Type B pancreatic cell (in vitro differentiated cells): ENCODE results near the gene DHX15. TPM values are rescaled to one million over a fixed set of nuclear protein-coding genes. Genes with fewer than 3 reads are reported as not detected.

Experiments used
- DNase-seq: peaks from one replicate; pipeline ENCODE4 v3.0.0; 2021; ENCODE audit warnings: mixed read lengths; ENCODE audit not compliant: unreplicated experiment; ENCODE audit errors: extremely low spot score
- H3K27ac Mint-ChIP-seq: 2 replicates; pipeline ENCODE4 v1.8.0; 2021; ENCODE audit warnings: mild to moderate bottlenecking, mixed read lengths
- H3K27me3 Mint-ChIP-seq: 2 replicates; pipeline ENCODE4 v1.8.0; 2021; ENCODE audit warnings: mixed read lengths
- H3K36me3 Mint-ChIP-seq: 2 replicates; pipeline ENCODE4 v1.8.0; 2021; ENCODE audit warnings: mixed read lengths
- H3K4me1 Mint-ChIP-seq: one replicate; pipeline ENCODE4 v1.8.0; 2021; ENCODE audit warnings: mixed read lengths; ENCODE audit not compliant: unreplicated experiment
- H3K4me3 Mint-ChIP-seq: 2 replicates; pipeline ENCODE4 v1.8.0; 2021; ENCODE audit warnings: mild to moderate bottlenecking, mixed read lengths
- H3K9me3 Mint-ChIP-seq: 2 replicates; pipeline ENCODE4 v1.8.0; 2021; ENCODE audit warnings: mixed read lengths
- CTCF ChIP-seq: fragments of 200-600 bp; sonication (generic); conservative IDR thresholded peaks from 2 replicates; pipeline ENCODE4 v1.5.0; 2021; ENCODE audit warnings: antibody characterized with exemption, mild to moderate bottlenecking
- total RNA-seq: library from RNA; stranded (reverse); gene quantifications from 2 replicates; pipeline ENCODE4 v1.2.1, GENCODE V29; 2021; ENCODE audit warnings: low replicate concordance

Gene DHX15
- total RNA-seq, 1 donor from 2014 or later: 165 TPM

GRCh38 chr4:24622146-24622834 lies 37.9 kb upstream of the DHX15 start:
- no peaks in the 10 kb centered on the region for H3K36me3 Mint-ChIP-seq
- no peak for DNase-seq
- no peaks in the 10 kb centered on the region for H3K27me3 Mint-ChIP-seq
- H3K4me1 Mint-ChIP-seq: peaks cover 5% of the 10 kb centered on the region
- H3K27ac Mint-ChIP-seq: no peak overlapping the region
- no peak for TF ChIP-seq CTCF
- no peaks in the 10 kb centered on the region for H3K9me3 Mint-ChIP-seq
- no peak overlapping the region for H3K4me3 Mint-ChIP-seq

GRCh38 chr4:24615977-24616376 lies 31.6 kb upstream of the DHX15 start:
- Mint-ChIP-seq H3K4me1 (no peaks in the 10 kb centered on the region), H3K9me3 (no peaks in the 10 kb centered on the region), H3K36me3 (no peaks in the 10 kb centered on the region), H3K27me3 (no peaks in the 10 kb centered on the region), H3K4me3 (no peak overlapping the region), H3K27ac (no peak overlapping the region)
- DNase-seq: no peak
- TF ChIP-seq CTCF: no peak

- Mint-ChIP-seq H3K36me3 (no peaks in the 10 kb centered on the region), H3K4me3 (no peak overlapping the region), H3K4me1 (no peaks in the 10 kb centered on the region), H3K27me3 (no peaks in the 10 kb centered on the region), H3K27ac (no peak overlapping the region), H3K9me3 (no peaks in the 10 kb centered on the region)
- TF ChIP-seq CTCF: no peak
- DNase-seq: no peak
These were observed 30.5 kb upstream of the DHX15 start for GRCh38 chr4:24614881-24615280.

GRCh38 chr4:24613502-24613901 lies 29.1 kb upstream of the DHX15 start:
- no peak for DNase-seq
- Mint-ChIP-seq H3K27me3 (no peaks in the 10 kb centered on the region), H3K27ac (no peak overlapping the region), H3K4me3 (no peak overlapping the region), H3K9me3 (no peaks in the 10 kb centered on the region), H3K4me1 (no peaks in the 10 kb centered on the region), H3K36me3 (no peaks in the 10 kb centered on the region)
- TF ChIP-seq CTCF: no peak

GRCh38 chr4:24611575-24611974 lies 27.2 kb upstream of the DHX15 start:
- Mint-ChIP-seq H3K27ac (no peak overlapping the region), H3K4me3 (no peak overlapping the region), H3K27me3 (no peaks in the 10 kb centered on the region)

More at GRCh38 chr4:24611575-24611974, 27.2 kb upstream of the DHX15 start:
- Mint-ChIP-seq H3K4me1 (no peaks in the 10 kb centered on the region), H3K9me3 (no peaks in the 10 kb centered on the region), H3K36me3 (no peaks in the 10 kb centered on the region)
- DNase-seq: no peak
- no peak for TF ChIP-seq CTCF
